ENCODE data around the gene C19orf44.
A peak's percentile ranks its signal among the peaks of the same experiment; 100 is the strongest.

The C19orf44 gene

GRCh38 chr19:16564842-16565241 lies 68.6 kb downstream of the C19orf44 start:
- ATAC-seq (ENCODE audit: insufficient read depth, low read depth): no peak
- Histone ChIP-seq H4K20me1 (ENCODE audit: insufficient read depth, low read length) (0 out of 2 replicates have a peak, but pooled peaks cover 4% of the 10 kb centered on the region), H3K9ac (ENCODE audit: low read depth, low read length) (no peak overlapping the region), H3K27ac (ENCODE audit: low read length) (no peak overlapping the region; the same call in 1 of the 2 replicates), H2AFZ (ENCODE audit: low read depth, low read length) (no peak overlapping the region), H3K79me2 (ENCODE audit: insufficient read depth, low read length) (peaks cover 29% of the 10 kb centered on the region), H3K9me3 (ENCODE audit: insufficient read depth, low read length, severe bottlenecking) (no peaks in the 10 kb centered on the region), H3K36me3 (ENCODE audit: insufficient read depth, low read length) (peaks cover 83% of the 10 kb centered on the region), H3K27me3 (ENCODE audit: insufficient read depth, low read length, poor library complexity) (no peaks in the 10 kb centered on the region), H3K4me1 (ENCODE audit: insufficient read depth, low read length) (peaks cover 43% of the 10 kb centered on the region), H3K4me2 (ENCODE audit: insufficient read depth, low read length) (no peak overlapping the region), H3K4me3 (ENCODE audit: low read depth in 1 of 2, low read length in 2 of 2) (no peak overlapping the region)
- no peak for TF ChIP-seq EZH2 (IDR thresholded peaks at IDR 0.05; ENCODE audit: borderline replicate concordance, low read depth, low read length, severe bottlenecking)
- TF ChIP-seq CTCF (IDR thresholded peaks at IDR 0.05; ENCODE audit: borderline replicate concordance, extremely low read depth, low read length, poor library complexity, severe bottlenecking): no peak
- no peak for DNase-seq

- Histone ChIP-seq H3K36me3 (ENCODE audit: insufficient read depth, low read length) (peaks cover 85% of the 10 kb centered on the region), H3K9ac (ENCODE audit: low read depth, low read length) (peak overlapping the region; percentile 50), H3K4me3 (ENCODE audit: low read depth in 1 of 2, low read length in 2 of 2) (peak overlapping the region in 1 of 2 experiments; percentile 19; a peak in 1 of 4 replicates), H2AFZ (ENCODE audit: low read depth, low read length) (peak overlapping the region; percentile 4; the same call in 1 of the 2 replicates), H3K9me3 (ENCODE audit: insufficient read depth, low read length, severe bottlenecking) (no peaks in the 10 kb centered on the region), H3K79me2 (ENCODE audit: insufficient read depth, low read length) (peaks cover 42% of the 10 kb centered on the region), H3K4me1 (ENCODE audit: insufficient read depth, low read length) (peaks cover 56% of the 10 kb centered on the region), H3K27ac (ENCODE audit: low read length) (peak overlapping the region; percentile 92), H3K27me3 (ENCODE audit: insufficient read depth, low read length, poor library complexity) (no peaks in the 10 kb centered on the region), H4K20me1 (ENCODE audit: insufficient read depth, low read length) (no peaks in the 10 kb centered on the region), H3K4me2 (ENCODE audit: insufficient read depth, low read length) (peak overlapping the region; percentile 41)
- DNase-seq (peak; percentile 91), ATAC-seq (ENCODE audit: insufficient read depth, low read depth) (peak; percentile 99)
- no peak for TF ChIP-seq EZH2 (IDR thresholded peaks at IDR 0.05; ENCODE audit: borderline replicate concordance, low read depth, low read length, severe bottlenecking)
- peak; percentile 20 for TF ChIP-seq CTCF (IDR thresholded peaks at IDR 0.05; ENCODE audit: borderline replicate concordance, extremely low read depth, low read length, poor library complexity, severe bottlenecking)
Observed at GRCh38 chr19:16566161-16566560, 70.0 kb downstream of the C19orf44 start.

GRCh38 chr19:16566702-16567101 lies 70.5 kb downstream of the C19orf44 start:
- ATAC-seq (ENCODE audit: insufficient read depth, low read depth) (no peak), DNase-seq (no peak)
- peaks cover 82% of the 10 kb centered on the region for H3K36me3 ChIP-seq (ENCODE audit: insufficient read depth, low read length)
- peaks cover 61% of the 10 kb centered on the region for H3K4me1 ChIP-seq (ENCODE audit: insufficient read depth, low read length)
- 0 out of 2 replicates have a peak, but pooled peaks cover 3% of the 10 kb centered on the region for H4K20me1 ChIP-seq (ENCODE audit: insufficient read depth, low read length)
- peaks cover 47% of the 10 kb centered on the region for H3K79me2 ChIP-seq (ENCODE audit: insufficient read depth, low read length)
- no peaks in the 10 kb centered on the region for H3K9me3 ChIP-seq (ENCODE audit: insufficient read depth, low read length, severe bottlenecking)
- TF ChIP-seq CTCF (IDR thresholded peaks at IDR 0.05; ENCODE audit: borderline replicate concordance, extremely low read depth, low read length, poor library complexity, severe bottlenecking) (no peak), EZH2 (IDR thresholded peaks at IDR 0.05; ENCODE audit: borderline replicate concordance, low read depth, low read length, severe bottlenecking) (no peak)
- H3K27me3 ChIP-seq (ENCODE audit: insufficient read depth, low read length, poor library complexity): no peaks in the 10 kb centered on the region
- H2AFZ ChIP-seq (ENCODE audit: low read depth, low read length): peak overlapping the region; percentile 4; the same call in 1 of the 2 replicates
- peak overlapping the region in 1 of 2 experiments; percentile 19; a peak in 1 of 4 replicates for H3K4me3 ChIP-seq (ENCODE audit: low read depth in 1 of 2, low read length in 2 of 2)
- H3K27ac ChIP-seq (ENCODE audit: low read length): peak overlapping the region; percentile 92
- H3K9ac ChIP-seq (ENCODE audit: low read depth, low read length): peak overlapping the region; percentile 50
- peak overlapping the region; percentile 41 for H3K4me2 ChIP-seq (ENCODE audit: insufficient read depth, low read length)

All from DND-41 (cell line).